Activated CD4-positive, alpha-beta T cell treated with anti-CD3 and anti-CD28 coated beads for 4 hours (primary cell): ENCODE data around the gene CHRM2.

Experiments
- DNase-seq, 2 donors: peaks; one replicate each; pipeline ENCODE4 v3.0.0-alpha.2; 2020

Gene CHRM2

DNA sequence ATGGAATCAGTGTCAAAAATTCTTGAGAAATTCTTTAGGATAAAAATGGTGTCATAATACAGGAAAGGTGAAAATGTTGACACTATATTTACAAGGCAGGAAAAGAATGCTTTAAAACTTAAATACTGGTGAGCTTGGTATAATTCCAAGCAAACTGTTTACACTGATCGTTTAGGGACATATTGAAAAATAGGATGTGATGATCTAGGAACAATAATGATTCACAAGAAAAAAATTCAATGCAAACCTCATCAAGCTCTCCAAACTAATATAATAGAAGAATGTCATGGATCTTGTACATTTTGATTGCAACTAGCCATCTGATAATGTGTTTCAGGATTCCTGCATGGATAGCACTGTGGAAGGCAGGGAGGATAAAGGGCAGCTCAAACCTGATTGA, 98.4 kb downstream of the CHRM2 start:
- DNase-seq: no peak

DNA sequence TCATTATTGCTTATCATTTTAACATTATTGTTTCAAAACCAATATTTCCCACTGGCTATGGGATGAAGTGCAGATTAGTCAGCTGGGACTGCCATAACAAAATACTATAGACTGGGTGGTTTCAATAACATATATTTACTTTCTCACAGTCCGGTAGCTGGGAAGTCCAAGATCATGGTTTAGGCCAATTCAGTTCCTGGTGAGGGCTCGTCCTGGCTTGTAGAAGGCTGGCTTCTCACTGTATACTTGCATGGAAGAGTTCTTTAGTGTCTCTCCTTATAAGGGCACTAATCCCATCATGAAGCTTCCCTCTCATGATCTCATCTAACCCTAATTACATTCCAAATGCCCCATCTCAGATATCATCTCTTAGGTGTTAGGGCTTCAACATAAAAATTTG, 101.3 kb downstream of the CHRM2 start:
- DNase-seq: no peak

DNA sequence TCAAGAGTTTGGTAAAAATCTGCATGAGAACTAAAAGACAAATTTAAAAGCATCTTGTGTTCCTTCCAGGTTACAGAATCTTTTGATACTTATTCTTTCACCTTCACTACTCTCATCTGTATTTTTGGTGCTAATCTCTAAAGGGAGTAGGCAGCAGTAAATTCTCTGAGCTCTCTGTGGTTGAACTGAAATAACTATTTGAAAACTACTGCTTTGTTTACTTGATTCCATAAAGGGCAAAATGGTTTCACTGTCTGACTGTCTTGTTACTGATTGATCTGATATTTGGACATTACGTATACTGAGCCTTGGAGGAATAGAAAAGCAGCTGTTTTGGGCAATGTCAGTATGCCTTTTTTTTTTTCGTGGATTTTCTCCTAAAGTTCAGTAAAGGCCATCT, 103.3 kb downstream of the CHRM2 start:
- no peak for DNase-seq

DNA sequence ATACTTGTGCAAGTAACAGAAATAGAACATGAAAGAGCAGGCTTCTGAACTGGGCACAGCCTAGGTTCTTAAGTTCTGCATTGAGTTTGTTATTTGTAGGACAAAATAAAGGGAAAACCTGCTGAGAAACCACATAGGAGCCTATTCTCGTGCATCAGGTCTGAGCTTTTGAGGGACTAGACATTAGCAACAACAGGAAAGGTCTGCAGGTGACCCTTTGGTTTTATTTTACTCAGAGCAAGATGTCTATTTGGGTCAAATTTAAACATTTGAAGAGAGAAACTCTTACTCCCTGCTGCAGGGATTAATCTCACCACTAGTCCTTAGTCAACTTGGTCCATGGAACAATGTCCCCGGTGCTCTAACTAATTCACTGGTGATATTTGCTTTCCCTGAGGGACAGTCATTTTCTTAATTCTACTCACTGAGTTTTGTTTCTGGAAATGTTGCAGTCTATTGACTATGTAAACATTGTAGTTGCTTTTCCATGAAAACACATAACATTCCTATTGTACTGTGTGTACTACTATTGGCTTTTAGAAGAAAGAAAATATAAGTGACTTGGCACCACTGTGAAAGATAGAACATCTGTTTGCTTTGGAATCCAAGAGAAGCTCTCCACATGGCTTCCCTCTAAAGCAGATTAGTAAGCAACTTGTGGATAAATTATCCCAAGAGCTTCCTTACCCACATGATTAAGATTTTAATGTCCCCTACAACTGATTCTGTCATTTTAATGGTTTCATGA, 108.2 kb downstream of the CHRM2 start:
- no peak for DNase-seq

DNA sequence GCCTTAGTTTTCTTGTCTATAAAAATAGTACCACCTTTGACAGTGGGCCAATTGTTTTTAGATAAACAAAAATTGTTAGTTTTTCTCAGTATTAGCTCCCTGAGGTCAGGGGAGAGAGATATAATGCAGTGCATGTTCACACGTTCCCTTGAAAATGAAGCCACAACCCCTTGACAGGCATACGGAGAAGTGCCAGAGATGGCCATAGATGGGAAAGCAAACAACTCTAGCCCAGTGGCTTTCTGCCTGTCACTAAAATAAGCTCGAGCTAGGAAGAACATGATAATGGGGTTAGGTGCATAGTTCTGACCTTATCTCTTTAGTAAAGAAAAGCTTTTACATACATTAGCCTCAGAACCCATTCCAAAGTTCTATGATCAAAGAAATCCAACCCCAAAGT, 124.9 kb downstream of the CHRM2 start:
- no peak for DNase-seq

DNA sequence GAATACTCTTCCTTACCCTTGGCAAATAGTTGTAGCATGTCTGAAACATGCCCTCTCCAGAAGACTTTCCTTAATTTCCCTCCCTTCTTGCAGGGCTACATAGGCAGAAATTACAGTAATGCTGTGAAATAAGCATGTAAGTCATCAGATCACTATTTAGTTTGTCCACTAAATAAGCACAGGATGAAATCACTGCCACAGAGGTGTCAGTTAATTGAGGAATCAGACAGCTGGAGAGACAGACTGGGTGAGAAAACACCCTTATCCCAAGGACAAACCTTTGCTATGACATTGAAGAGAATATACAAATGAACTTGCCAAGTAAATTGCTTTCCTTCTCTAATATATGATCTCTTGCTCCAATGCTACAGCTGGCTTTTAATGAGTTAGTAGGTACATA, 129.3 kb downstream of the CHRM2 start:
- no peak for DNase-seq

DNA sequence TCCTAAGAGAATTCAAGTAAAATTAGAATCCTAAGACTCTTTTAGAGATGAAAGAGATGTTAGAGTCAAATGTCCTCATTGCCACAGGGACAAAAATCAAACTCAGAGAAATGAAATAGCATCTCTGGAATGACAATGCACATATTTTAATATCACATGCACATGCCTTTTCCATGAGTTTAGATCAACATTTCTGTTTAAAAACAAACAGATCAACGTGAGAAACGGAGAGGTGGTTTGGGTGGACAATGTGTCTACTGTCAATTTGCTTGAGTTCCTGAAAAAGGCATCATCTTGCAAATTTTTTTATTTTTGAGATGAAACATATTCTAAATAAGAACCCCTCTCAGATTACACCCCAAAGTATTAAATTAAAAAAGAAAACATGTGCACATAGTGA, 130.0 kb downstream of the CHRM2 start:
- DNase-seq: no peak

DNA sequence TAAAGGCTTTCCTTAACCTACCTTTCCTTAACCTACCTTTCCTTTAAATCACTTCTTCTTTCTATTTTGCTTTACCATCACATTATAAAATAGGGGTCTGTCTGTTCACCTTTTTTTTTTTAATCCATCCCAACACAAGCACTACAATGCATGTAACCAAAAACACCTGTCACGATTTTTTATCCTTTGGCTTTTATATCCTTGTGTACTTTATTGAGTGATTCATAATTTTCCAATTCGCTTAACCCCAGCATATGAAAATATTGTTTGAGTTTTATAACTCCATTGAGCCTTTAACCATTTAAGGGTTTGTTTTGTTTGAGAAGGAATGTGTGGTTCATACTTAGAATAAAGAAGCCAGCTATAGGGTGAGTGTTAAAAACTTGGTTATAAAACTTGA, 132.2 kb downstream of the CHRM2 start:
- DNase-seq: no peak

DNA sequence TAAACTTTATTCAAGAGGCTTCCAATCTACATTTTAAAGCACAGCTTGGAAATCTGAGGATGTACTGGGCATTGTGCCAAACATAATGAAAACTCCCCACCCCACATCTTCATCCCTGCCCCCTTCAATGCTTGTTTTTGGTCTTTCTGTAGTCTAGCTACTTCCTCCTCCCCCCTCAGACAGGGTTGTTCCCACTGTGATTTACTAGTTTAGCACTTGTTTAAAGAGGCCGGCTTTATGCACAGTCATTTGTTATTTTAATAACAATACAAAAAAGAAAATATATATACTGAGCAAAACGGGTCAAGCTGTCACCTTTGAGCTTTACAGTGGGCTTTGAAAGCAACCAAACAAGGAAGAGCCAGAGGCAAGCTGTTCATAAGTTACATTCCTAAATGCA, 132.6 kb downstream of the CHRM2 start:
- no peak for DNase-seq

DNA sequence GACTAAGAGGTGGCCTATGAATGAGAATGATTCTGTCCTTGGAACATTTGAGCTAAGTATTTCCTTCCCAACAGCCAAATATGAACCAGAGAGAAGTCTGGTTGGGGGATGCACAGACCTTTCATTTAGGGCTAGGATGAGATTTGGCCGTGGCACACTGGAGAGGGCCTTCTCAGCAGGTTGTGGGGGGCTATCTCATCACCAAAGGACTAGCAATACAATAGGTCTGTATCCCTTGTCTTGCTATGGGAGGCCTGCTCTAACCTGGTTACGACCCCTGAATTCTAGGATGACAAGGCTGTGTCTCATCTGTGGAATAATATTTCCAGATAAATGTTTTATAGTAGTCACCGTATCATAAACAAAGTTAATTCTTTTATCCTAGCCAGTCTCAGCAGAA, 133.0 kb downstream of the CHRM2 start:
- no peak for DNase-seq

DNA sequence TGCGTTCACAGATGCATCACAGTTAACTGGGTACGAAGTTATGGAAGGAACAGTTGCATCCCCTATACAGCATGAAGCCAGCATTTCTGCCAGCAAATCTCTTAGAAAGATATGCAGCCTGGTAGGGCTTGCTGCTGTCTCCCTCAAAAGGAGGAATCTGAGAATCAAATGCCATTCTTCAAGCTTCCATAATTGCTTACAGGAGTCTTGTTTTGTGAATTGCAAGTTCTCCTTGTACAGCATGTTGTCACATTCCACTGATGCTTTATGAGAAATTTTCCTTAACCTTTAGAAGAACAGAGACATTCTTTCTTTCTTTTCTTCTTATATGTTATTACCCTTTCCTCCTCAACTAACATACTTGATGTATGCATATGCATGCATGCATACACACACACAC, 134.6 kb downstream of the CHRM2 start:
- DNase-seq: no peak

DNA sequence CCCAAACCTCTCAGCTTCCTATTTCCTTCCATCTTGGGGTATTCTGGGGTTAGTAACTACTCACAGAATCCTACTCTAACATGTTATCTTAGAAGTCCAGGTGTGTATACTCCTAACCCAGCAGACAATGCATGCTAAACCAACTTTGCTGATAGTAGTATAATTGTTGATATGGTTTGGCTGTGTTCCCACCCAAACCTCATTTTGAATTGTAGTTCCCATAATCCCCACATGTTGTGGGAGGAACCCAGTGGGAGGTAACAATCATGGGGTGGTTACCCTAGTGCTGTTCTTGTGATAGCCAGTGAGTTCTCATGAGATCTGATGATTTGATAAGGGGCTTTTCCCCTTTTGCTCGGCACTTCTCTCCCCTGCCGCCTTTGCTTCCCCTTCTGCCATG, 135.1 kb downstream of the CHRM2 start:
- no peak for DNase-seq

DNA sequence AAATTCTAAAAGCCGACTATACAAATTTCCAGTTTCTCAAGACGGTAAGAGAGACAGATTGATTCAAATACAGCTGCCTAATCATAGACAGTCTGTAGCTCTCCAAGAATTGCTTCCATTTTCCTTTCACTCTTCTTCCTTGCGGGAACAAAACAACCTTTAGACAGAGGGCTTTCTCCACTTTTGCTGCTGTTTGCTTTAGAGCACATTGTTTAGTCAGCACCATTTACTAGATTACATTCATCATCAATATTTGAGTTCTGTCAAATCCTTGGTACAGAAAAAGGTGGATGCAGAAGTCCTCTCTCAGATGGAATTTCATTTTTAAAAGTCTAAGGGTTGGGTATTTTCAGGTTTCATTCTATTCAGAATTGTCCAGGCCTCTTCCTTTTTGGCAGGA, 137.4 kb downstream of the CHRM2 start:
- no peak for DNase-seq

DNA sequence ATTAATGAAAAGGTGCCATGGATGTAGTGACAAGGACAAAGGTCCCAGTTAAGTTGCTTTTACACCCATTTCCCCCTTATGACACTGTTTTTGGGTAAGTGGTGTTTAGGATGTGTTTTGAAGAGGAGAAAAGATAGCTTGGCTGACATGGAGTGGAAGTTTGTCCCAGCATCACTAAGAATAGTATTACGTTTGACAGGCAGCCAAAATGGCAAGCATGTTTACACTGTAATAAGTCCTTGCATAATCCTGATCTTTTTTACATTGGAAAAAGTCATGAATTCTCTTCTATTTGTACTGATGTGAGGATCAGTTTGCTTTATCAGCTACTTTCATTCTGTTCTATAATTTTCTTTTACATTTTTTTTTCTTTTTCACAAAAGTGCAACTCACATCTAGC, 137.8 kb downstream of the CHRM2 start:
- DNase-seq: no peak

DNA sequence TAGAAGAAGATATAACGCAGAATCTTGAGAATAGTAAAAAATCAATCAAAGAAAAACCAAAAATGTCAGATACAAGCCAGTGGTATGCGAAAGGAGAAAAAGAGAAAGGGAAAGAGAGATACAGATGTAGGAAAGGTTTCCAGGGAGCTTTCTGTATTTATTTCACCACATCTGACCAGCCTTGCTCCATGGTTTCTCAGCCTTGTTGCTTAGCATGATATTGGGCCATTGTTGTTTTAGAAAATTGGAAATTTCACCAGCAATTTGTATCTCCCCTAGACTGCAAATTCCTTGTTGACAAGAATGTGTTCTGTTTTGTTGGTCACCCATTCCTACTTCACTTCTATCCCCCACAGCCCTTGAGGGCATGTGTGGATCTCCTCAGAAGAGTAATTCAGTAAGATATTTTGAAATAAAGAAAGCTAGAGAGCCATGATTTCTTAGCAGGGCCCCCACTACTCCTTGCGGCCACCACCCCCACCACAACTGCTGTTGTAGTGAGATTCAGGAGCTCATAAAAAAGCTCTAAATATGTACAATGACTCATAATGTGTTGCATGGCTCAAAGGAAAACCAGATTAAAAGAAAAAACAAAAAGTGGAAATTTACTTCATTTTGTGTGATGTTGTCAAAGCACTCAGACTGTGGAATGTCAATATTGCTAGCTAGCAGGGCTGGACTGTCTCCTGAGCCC, 138.7 kb downstream of the CHRM2 start:
- no peak for DNase-seq

DNA sequence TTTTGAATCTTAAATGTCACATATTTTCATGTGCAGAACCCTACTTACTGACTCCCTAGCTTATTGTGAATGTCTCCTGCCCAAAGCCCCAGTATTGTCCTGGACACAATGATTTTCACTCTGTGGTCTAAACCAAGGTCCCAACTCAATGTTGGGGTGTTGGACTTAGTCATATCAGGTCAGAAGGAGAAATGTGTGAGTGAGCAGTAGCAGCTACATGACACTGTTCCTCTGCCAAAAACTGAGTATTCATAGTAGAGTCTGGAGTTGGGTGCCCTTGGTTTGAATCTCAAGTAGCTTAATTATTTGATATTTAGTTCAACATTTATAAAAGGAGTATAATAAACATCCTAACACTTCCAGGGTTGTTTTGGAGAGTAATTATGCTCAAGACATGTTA, 141.0 kb downstream of the CHRM2 start:
- no peak for DNase-seq

DNA sequence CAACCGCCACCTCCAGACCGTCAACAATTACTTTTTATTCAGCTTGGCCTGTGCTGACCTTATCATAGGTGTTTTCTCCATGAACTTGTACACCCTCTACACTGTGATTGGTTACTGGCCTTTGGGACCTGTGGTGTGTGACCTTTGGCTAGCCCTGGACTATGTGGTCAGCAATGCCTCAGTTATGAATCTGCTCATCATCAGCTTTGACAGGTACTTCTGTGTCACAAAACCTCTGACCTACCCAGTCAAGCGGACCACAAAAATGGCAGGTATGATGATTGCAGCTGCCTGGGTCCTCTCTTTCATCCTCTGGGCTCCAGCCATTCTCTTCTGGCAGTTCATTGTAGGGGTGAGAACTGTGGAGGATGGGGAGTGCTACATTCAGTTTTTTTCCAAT, 146.6 kb downstream of the CHRM2 start:
- DNase-seq: no peak

DNA sequence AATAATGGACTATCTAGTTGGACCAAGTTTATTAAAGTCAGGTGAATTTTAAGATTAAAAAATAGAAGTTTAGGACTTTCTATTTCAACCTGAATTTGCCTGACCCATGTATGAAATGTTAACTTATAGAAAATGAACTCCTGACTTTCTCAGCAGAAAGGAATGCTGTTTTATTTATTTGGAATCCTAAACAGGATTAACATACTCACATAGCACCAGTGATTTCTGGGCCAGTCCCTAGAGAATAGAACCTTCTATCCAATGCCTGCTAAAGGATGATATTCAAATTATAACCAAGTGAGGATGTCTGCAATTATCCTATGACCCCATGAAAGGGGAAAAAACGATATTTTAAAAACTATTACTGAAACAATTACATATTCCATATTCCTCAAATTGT, 148.8 kb downstream of the CHRM2 start:
- no peak for DNase-seq

DNA sequence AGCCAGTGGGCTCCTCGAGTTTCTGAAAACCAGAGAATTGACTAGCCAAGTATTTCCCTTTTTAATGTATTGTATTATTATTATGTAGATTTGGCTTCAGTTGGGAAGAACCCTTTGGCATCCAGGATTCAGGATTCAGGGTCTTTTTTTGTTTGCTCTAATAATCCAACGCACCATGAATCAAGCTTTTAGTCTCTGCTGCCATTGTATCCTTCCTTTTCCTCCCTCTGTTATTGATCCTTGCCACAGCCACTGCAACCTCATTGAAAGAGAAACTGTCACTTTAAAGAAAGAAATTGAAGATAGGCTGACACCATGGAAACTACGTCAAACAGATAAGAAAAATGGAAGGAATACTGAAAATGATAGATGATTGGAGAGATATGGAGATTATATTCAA, 150.0 kb downstream of the CHRM2 start:
- no peak for DNase-seq

DNA sequence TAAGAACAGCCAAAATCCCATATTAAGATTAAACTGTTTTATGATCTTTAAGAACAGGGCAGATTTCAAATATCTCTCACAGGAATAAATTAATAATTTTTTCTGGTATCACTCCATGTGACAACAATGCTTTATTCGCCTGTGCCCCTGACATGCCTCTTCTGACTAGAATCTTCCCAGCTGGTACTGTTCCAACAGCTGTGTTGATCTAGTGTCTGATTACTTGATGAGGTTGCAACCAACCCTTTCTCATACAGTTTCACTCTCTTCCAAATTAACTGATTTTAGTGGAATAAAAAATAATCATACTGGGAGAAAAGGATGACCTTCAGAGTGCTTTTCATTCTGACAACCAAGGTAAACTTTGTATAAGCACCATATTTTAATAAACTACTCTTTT, 151.9 kb downstream of the CHRM2 start:
- no peak for DNase-seq

DNA sequence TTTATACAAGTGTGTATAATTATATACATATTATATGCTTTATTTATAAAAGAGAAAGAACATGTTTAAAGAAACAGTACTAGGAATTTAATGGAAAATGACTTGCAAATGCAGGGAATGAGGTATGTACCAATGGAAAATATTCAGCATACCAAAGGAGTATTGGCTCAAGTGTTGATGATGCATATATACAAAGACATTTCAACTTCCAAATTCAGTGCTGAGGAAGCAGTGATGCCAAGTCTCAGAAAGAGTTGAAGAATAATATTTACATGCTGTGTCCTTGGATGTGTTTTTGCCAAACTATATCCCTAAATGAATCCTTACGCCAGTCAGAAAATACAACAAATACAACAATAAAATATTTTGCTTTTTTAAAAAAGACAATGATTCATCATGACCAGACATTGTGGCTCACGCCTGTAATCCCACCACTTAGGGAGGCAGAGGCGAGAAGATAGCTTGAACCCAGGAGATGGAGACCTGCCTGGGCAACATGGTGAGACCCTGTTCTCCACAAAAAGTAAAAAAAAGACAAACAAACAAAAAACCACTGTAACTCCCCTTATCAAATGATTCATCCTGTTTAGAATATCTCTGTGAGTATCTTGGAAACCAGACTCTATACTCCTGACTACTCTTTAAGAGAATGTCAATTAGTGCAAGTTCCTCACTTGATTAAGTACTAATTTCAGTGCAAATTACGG, 157.2 kb downstream of the CHRM2 start:
- no peak for DNase-seq

DNA sequence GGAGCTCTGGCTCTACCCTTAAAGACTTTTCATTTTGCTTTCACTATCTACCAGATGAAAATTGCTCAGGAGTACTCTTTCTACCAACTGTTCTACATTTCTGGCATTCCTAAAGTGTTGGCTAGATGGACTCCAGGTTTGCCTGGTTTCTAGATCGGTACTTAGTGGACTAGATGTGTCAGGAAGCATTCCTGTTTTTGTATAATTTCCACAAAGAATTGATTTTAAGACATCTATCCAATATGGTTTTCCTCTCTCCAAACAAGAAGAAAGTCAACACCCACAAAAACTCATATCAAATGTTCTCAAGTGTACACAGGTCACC, 157.7 kb downstream of the CHRM2 start:
- DNase-seq: no peak

DNA sequence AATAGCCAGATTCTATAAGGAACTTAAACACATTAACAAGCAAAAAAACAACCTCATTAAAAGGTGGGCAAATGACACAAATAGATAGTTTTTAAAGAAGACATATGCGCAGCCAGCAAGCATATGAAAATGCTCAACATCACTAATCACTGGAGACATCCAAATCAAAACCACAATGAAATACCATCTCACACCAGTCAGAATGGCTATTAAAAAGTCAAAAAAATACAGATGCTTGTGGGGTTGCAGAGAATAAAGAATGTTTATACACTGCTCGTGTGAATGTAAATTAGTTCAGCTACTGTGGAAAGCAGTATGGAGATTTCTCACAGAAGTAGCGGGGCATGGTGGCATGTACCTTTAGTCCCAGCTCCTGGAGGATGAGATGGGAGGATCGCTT, 164.0 kb downstream of the CHRM2 start:
- DNase-seq: no peak

DNA sequence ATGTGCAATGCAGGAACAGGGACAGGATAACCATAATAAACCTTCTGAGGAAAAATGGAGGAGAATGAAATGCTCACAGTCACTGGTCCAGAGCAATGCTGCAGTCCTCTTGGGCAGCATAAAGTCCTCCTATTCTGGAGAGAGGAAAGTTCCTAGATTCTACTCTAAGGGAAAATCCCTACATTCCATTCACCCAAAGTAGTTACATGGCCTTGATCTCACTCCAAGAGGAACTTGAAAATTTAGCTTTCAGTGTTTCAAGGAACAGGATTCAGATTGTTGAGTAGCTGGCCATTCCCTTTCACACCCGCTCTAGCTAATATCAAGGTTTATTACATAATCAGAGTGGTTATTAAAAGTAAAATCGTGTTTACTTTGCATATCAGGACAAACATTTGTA, 168.3 kb downstream of the CHRM2 start:
- DNase-seq: no peak

DNA sequence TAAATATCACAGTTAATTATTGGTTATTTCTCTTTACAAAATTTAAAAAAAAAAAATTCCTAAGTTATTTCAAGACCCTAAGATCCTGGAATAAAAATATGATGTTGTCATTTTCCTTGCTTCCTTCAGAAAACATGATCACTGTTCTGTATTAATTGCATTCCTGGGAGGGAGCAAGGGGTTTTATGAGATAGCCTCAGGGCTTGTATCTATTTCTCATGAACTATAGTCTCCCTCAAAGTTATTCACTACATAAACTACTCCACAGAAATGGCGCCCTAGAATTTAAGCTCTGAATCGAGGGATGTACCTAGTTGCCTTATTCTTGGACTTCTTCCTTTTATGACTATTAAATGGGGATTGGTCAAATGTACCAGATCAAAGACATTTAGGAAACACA, 170.3 kb downstream of the CHRM2 start:
- DNase-seq: no peak
